RWPE1 (cell line): ENCODE results near the gene CYREN.

Experiments used
- CTCF ChIA-PET: fragments of 350-600 bp; sonication (Branson Sonifier 250); formaldehyde crosslinking; extraction: SDS; loops from one replicate; lab custom pipeline; 2021; lab: Yijun Ruan, JAX
- POLR2A ChIA-PET: fragments of 400-600 bp; formaldehyde crosslinking; extraction: SDS; loops from one replicate; lab custom pipeline; 2020; ENCODE audit warnings: antibody characterized with exemption; ENCODE audit not compliant: low non-redundant PET; lab: Yijun Ruan, JAX
- DNase-seq: peaks from one replicate; pipeline ENCODE4 v3.0.0; 2012; ENCODE audit warnings: low spot score
- H3K27ac ChIP-seq: fragments of 450-650 bp; 2 replicates; pipeline ENCODE4 v1.5.1; 2017
- TF ChIP-seq, protein P1 (sequence below): fragments of 450-650 bp; conservative IDR thresholded peaks from 2 replicates; pipeline ENCODE4 v1.5.1; 2017; ENCODE audit warnings: low read depth, mild to moderate bottlenecking

CYREN gene

DNA sequence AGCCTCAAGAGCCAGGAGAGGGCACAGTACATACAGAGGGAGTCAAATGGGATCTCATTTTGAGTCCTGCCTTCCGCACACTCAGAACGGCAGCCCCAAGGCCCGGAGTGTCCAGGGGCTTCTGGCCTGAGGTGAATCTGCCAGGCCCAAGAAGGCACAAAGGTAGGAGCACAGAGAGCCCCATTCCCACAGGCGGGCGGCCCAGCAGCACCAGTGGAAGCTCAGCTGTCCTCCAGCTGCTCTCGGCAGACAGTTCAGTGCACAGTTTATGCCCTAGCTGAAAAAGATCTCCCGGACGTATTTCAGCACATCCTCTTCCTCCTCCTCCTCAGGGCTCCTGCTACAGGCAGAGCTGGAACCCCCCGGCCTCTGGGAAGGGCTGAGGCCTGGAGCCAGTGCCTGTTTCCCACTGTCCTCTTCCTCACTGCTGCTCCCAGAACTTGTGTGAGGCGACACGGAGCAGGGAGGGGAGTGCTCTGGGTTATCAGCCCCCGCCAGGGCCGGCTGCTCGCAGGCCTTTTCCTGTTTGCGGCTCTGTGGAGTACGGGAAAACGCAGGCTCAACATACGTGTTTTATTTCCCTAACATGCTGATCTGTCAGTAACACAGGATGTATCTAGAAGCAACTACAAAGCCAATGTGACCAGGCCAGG is 4.0 kb downstream of the CYREN start:
- DNase-seq = no peak
- TF ChIP-seq, protein P1, sequence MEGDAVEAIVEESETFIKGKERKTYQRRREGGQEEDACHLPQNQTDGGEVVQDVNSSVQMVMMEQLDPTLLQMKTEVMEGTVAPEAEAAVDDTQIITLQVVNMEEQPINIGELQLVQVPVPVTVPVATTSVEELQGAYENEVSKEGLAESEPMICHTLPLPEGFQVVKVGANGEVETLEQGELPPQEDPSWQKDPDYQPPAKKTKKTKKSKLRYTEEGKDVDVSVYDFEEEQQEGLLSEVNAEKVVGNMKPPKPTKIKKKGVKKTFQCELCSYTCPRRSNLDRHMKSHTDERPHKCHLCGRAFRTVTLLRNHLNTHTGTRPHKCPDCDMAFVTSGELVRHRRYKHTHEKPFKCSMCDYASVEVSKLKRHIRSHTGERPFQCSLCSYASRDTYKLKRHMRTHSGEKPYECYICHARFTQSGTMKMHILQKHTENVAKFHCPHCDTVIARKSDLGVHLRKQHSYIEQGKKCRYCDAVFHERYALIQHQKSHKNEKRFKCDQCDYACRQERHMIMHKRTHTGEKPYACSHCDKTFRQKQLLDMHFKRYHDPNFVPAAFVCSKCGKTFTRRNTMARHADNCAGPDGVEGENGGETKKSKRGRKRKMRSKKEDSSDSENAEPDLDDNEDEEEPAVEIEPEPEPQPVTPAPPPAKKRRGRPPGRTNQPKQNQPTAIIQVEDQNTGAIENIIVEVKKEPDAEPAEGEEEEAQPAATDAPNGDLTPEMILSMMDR = no peak
- H3K27ac ChIP-seq = no peak overlapping the region
- POLR2A ChIA-PET = interaction anchor here (0.6 kb wide), 1 partner anchor 347 kb away, joined by 5 read pairs; no protein-coding TSS in a partner anchor
- CTCF ChIA-PET = no interaction called here

DNA sequence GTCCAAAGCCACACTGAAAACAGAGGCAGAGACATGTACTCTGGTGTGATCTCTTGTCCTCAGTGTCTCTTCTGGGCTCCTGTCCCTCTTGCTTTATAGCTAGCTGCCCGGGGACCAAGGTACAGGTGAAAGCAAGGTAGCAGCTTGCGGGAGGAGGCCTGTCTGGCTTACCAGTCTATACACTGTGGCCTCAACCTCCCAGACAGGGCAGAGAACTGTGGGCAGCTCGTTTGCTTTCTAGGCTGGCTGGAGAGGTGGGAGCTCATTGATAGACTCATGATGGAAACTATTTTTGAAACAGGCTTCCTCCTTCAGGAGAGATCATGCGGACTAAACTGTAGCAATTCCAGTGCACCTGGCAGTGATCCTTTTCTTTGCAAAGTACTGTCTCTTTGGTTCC is 4.6 kb downstream of the CYREN start:
- H3K27ac ChIP-seq = peak overlapping the region; percentile 11; the same call in 1 of the 2 replicates
- ChIA-PET CTCF (no interaction called here), POLR2A (no interaction called here)
- TF ChIP-seq, protein P1 = no peak
- DNase-seq = no peak

DNA sequence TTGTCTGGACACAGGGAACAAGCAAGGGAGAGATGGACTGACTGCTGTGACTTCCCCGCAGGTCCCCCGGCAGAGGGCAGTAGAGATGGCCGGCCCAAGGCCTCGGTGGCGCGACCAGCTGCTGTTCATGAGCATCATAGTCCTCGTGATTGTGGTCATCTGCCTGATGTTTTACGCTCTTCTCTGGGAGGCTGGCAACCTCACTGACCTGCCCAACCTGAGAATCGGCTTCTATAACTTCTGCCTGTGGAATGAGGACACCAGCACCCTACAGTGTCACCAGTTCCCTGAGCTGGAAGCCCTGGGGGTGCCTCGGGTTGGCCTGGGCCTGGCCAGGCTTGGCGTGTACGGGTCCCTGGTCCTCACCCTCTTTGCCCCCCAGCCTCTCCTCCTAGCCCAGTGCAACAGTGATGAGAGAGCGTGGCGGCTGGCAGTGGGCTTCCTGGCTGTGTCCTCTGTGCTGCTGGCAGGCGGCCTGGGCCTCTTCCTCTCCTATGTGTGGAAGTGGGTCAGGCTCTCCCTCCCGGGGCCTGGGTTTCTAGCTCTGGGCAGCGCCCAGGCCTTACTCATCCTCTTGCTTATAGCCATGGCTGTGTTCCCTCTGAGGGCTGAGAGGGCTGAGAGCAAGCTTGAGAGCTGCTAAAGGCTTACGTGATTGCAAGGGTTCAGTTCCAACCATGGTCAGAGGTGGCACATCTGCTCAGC is 6.0 kb downstream of the CYREN start:
- peak overlapping the region; percentile 22 for H3K27ac ChIP-seq
- TF ChIP-seq, protein P1 = no peak
- ChIA-PET POLR2A (no interaction called here), CTCF (no interaction called here)
- no peak for DNase-seq

DNA sequence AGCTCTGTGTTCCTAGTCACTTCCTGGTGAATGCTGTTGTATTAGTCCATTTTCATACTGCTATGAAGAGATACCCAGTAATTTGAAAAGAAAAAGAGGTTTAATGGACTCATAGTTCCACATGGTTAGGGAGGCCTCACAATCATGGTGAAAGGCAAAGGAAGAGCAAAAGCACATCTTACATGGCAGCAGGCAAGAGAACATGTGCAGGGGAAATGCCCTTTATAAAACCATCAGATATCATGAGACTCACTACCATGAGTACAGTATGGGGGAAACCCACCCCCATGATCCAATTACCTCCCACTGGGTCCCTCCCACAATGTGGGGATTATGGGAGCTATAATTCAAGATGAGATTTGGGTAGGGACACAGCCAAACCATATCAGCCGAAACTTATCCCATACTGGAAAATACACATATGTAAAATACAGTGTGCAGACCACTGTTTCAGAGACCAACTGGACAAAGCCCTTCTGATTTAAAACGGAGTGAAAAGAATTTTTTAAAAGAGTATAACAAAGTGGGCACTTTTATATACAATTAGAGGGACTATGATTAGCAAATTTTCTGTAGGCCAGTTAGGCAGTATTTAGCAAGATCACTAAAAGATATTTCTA is 8.0 kb downstream of the CYREN start:
- DNase-seq = no peak
- ChIA-PET CTCF (no interaction called here), POLR2A (no interaction called here)
- H3K27ac ChIP-seq = no peak overlapping the region
- TF ChIP-seq, protein P1 = no peak

DNA sequence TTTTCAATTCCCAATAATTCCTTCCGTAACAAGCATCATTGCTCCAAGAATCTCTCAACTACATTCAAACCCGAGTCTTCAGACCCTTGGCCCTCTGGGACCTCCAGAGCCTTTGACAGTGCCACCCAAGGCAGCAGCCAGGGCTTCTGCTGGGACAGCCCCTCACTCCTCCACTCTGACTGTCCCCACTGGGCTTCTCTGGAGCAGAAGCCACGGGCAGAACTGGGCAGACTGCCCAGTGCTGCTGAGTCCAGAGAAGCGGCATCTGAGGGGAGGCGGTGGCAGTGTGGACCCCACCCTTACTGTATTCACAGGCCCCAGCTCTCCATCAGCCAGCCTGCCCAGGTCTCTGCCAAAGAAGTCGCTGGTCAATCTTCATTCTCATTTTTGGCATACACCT is 8.8 kb downstream of the CYREN start:
- CTCF ChIA-PET = no interaction called here

More for the DNA sequence above, 8.8 kb downstream of the CYREN start:
- TF ChIP-seq, protein P1 = no peak
- POLR2A ChIA-PET = no interaction called here
- H3K27ac ChIP-seq = no peak overlapping the region
- no peak for DNase-seq
